HG02852 (cell line): Measurements from ENCODE around the gene SLC25A21.

ENCODE experiments used
- ATAC-seq: cut with Tn5 transposase; IDR thresholded peaks from one replicate; pipeline ENCODE4 v1.9.1; 2021; ENCODE audit warnings: mild to moderate bottlenecking, moderate library complexity; ENCODE audit not compliant: unreplicated experiment

SLC25A21 gene

DNA sequence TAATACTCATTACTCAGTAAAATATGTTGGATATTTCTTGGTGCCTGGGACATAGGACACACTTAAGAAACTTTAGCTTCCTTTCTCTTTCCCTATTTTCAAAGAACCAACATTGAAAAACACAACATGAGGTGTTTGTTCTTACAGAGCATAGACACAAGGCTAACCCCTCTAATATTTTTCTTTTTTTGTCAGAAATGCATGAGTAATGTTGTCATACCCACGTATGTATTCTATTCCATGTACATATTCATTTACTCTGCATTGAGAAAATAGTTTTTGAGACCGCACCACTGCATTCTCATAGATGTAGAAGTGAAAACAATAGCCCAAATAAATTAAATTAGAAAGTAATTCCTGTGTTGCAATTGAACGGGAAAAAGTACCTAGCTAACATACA, 497.7 kb downstream of the SLC25A21 start:
- ATAC-seq, result no peak

DNA sequence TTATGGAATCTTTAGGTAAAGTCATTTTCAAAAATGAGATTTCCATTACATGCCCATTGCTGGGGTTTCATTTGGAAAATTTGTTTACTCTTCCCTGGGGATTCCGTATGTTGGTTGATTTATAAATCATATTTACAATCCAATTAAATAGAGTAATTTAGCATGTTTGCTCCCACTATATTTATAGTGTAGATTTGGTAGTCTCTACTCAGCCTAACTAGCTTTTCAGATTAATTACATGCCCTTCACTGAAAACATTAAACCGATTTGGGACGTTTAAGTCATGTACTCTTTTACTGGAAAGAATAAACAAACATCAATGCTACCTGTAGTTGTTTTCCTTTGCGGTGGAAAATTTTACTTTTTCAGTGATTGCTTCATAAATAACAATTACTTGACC, 500.3 kb downstream of the SLC25A21 start:
- no peak for ATAC-seq

DNA sequence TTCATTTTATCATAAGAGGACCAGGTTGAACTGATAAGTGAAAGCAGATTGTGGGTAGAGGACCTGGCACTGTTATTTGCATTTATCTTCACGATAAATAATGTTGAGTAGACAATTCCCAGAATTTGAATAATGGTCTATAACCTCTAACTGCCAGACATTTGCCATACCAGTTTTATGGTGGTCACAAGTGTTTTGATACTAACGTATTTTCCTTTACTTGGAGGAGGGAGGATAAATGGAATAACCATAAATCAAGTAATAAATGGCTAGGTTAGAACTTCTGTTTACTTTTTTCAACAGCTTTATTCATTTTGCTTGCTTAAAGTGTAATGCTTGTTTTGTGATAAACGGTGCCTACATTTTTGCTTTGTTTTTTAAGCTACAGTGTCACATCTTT, 501.3 kb downstream of the SLC25A21 start:
- ATAC-seq, result no peak

DNA sequence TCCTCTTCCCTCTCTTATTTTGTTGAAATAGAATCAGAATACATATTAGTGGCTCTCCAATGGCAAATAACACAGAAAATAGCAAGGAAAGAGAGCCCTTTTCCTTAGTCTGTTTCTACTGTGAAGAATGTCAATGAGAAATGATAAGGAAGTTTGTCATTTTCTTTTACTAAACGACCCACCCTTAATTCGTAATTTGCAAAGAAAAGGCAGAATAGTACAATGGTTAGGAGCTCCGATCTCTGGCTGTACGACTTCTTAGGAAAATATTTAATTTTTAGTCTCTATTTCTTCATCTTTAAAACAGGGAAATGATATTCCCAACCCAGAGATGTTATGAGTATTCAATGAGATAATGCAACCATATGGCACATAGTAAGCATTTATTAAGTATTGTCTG, 504.7 kb downstream of the SLC25A21 start:
- no peak for ATAC-seq

DNA sequence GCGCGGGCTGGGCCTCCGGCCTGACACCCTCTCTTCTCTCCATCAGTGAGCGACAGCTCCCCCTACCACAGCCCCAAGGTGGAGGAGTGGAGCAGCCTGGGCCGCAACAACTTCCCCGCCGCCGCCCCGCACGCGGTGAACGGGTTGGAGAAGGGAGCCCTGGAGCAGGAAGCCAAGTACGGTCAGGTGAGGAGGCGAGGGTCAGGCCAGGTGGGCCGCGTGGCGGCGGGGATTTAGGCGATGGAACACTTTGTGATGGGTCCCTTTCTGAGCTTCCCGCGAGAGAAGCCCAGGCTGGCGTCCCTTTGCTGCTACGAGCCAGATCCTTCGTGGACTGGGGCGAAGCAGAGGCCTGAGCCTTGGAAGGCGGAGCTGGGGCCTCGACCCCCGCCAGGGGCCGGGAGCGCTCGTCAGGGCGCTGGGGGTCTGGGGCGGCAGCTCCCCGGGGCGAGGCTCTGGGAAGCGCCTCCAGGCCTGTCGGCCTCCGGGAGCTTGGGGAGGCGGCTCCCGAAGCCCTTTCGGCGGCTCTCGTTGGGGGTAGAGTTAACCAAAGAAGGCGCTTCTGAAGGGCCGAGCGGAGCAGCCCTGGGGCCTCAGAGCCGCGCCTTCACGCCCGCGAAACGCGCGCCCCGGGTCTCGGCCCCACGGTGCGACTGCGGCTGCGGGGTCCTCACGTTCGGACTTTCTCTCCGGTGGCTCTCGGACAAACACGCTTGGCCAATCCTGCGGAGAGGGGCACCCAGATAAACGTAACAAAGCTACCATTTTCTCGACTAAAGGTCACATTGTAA, 505.8 kb downstream of the SLC25A21 start:
- no peak for ATAC-seq

DNA sequence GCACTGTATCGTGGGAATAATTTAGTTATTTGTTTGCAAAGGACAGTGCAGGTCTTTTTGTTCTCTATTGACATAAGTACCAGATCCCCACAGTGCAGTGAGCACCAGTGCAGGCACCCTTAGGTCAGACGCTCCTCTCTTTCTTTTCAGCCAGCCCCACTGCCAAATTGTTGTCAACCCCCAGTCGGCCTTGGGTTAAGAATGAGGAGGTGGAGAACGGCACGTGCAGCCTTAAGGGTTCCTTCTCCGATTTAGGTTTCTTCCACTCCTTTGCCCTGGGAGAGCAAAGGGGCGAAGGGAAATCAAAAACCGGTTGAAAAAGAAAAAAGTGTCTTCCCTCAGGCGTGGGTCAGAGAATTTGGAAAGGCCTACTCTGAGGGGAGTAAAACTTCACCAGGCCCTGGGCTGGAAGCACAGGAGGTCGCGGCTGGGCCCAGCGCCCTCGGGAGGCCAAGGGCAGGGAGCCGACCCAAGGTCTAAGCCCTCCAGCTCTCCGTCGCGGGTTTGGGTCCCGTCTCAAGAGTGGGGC, 506.5 kb downstream of the SLC25A21 start:
- ATAC-seq, result no peak

DNA sequence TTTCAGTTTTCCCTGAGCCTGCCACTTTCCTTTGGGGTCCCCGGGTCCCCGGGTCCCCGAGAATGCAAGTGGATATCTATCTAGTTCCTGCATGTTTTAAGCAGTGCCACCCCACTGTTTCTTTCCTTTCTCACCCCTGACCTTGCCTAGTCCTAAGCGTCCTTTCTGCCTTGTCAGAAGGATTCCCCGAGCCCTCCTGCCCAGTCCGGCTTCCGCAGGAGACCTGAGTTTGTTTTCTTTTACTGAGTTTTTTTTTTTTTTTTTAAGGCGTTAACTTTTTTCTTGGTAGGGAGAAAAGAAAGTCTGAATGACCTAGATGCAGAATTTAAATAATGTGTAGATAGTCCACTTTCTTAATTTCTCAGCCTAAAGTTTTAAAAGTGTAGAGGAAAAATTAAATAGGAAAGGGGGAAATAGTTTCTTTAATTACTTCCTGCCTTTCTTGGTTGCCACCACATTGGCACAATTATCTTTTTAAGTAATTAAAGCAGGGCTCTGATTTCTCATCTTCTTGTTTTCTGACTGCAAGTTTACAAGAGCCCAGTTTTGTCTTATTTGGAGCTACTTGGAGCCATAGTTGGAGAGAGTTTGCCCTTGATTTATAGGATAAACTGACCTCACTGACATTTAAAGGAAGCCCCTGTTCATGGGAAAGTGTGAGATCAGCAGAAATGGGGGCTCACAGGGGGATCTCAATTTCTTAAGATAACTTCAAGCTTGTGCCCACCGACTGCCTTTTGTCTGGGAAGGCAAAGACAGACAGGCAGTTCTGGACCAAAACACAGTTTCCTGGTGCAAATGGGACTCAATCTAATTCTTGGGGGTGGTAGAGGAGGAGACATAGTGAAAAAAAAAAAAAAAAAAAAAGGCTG, 507.8 kb downstream of the SLC25A21 start:
- no peak for ATAC-seq

DNA sequence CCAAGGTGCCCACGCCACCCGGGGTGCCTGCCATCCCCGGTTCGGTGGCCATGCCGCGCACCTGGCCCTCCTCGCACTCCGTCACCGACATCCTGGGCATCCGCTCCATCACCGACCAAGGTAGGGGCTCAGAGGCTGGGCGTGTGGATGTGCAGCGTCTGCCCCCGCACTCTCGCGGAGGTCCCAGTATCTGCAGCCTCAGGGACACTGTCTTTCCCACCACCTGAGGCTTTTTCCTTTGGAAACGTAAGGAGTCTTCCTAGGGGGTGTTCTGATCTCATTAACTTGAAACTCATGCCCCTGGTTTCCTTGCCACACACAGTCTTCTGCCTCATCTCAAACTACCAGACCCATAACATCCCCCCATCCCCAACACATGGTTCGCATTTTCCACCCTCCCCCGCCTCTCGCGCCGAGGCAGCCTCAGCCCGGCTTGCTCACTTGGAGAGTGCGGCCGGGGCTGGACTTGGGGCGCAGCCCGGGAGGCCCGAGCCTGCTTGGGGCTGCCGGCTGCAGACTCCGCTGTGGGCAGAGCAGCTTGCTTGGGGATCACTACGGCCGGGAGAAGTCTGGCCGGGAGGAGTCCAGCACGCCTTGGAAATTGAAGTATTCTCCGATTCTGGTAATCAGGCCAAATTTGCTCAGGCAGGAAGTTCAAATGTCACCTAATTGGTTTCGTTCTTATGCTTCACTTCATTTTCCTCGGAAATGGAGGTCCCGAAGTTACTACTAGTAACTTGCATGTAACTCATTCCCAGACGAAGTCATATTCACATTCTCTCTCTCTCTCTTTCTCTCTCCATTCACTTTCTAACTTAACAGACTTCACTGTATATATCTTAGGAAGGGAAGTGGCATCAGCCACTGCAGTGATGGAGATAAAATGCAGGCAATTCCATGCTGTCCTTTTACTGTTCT, 508.7 kb downstream of the SLC25A21 start:
- no peak for ATAC-seq

DNA sequence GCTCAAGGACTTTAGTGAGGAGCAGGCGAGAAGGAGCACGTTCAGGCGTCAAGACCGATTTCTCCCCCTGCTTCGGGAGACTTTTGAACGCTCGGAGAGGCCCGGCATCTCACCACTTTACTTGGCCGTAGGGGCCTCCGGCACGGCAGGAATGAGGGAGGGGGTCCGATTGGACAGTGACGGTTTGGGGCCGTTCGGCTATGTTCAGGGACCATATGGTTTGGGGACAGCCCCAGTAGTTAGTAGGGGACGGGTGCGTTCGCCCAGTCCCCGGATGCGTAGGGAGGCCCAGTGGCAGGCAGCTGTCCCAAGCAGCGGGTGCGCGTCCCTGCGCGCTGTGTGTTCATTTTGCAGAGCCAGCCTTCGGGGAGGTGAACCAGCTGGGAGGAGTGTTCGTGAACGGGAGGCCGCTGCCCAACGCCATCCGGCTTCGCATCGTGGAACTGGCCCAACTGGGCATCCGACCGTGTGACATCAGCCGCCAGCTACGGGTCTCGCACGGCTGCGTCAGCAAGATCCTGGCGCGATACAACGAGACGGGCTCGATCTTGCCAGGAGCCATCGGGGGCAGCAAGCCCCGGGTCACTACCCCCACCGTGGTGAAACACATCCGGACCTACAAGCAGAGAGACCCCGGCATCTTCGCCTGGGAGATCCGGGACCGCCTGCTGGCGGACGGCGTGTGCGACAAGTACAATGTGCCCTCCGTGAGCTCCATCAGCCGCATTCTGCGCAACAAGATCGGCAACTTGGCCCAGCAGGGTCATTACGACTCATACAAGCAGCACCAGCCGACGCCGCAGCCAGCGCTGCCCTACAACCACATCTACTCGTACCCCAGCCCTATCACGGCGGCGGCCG, 509.6 kb downstream of the SLC25A21 start:
- no peak for ATAC-seq

DNA sequence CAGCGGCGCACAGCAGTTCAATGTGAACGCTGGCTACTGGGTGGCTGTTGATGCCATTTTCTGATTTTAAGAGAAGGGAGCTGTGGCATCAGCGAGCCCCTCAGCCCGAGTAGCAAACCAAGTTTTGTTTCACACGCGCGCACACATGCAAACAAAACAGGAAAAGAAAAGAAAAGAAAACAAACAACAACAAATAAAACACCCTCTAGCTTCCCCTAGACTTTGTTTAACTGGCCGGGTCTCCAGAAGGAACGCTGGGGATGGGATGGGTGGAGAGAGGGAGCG, 510.2 kb downstream of the SLC25A21 start:
- ATAC-seq, result no peak

DNA sequence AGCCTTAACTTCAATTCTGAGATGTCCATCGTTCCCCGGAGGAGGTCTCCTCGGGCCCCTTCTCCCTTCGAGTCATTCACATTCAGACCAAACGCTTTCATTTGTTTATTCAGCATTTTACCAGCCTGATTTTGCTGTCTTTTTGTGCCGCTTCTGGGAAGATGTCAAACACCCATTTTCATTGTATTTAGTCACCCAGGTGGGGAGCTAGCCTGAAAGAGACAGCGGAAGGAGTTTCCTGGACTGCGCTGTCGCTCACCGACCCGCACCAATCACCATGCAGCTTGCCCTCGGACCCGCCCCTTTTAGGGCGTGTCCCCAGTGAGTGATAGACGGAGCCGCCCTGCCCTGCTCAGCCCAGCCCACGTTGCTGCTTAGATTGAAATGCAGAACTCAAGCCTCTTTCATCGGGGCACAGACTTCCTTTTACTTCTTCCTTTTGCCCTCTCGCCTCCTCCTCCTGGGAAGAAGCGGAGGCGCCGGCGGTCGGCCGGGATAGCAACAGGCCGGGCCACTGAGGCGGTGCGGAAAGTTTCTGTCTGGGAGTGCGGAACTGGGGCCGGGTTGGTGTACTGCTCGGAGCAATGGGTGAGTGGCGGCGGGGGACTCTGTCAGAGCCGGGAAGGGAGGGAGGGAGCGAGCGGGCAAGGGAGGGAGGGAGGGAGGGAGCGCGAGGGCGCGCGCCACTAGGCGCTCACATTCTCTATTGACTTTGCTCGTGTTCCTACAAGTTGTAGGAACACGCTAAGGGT, 510.7 kb downstream of the SLC25A21 start, which contains the start of gene PAX9:
Gene PAX9 (plus strand): TSS at position 355 of the 752 bp plus-strand sequence. CDS start 230 bp downstream, at position 585.
- peak; percentile 86 for ATAC-seq

DNA sequence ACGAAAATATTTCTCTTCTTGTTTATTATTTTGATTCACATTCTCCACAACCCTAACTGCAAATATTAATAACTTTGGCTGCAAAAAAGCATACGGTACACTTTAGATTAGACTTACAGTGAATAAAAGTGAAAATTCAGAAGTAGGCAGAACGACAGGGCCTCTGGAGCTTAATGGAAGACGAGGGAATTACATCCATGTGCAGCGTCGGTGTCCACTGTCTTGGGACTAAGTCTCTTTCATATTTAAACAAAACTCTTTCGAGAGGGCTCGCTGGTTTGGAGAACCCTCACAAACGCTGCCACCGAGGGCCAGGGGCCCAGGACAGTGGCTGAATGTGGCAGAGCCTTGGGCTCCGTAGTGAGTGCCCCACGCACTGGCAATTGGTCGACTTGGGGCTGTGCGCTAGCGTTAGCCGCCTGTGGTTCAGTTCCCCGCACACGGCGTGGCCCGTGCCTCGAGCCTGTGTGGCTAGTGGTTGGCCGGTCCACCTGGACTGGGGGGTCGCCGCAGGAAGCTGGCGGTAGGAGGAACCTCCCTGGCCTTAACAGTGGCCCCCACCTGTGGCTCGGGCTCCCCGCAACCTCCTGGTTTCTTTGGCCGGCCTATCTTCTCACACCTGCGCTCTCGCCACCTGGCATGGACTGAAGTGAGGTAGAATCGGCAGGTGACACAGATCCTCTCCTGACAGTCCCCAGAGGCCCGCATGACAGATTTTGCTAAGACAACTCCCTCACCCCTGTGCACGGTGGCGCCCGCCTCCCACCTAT, 511.5 kb downstream of the SLC25A21 start:
- no peak for ATAC-seq

DNA sequence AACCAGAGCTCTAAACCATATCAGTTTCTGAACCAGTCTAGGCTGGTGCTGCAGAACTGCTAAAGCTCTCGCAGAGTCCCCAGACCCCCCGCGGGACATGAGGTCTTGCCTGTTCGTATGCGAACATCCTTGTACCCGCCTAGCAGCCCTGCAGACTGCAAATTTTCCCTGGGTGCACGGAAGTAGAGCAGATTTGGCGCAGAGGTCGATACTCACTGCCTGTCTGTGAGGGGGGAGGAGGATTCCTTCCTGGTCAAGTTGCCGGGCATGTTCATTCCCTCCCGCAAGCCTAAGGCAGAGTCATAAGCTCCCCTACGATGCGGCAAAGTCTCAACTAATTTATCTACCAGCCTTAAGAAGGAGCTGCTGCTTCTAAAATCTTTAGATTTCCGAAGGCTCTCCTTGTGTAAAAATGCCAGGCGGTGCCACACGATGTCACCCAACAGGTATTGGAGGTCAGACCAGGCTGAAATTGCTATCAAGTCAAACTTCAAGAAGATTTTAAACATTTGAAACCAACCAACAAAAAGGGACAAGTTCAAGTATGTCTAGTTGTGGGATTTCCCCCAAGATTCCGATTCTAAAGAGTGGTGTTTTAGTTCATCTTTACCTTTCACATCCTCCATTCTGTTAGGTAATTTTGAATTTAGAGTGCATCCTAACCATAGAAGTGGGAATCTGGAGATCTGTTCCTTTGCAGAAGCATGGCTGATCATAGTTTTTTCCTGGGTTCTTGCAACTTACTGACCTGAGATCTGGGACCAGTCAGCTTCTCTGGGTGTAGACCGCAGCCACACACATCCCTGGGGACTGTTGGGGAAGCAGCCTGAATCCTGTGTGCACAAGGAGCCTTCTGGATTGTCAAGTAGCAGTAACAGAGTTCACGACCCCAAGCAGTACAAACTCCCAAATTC, 512.3 kb downstream of the SLC25A21 start:
- no peak for ATAC-seq

DNA sequence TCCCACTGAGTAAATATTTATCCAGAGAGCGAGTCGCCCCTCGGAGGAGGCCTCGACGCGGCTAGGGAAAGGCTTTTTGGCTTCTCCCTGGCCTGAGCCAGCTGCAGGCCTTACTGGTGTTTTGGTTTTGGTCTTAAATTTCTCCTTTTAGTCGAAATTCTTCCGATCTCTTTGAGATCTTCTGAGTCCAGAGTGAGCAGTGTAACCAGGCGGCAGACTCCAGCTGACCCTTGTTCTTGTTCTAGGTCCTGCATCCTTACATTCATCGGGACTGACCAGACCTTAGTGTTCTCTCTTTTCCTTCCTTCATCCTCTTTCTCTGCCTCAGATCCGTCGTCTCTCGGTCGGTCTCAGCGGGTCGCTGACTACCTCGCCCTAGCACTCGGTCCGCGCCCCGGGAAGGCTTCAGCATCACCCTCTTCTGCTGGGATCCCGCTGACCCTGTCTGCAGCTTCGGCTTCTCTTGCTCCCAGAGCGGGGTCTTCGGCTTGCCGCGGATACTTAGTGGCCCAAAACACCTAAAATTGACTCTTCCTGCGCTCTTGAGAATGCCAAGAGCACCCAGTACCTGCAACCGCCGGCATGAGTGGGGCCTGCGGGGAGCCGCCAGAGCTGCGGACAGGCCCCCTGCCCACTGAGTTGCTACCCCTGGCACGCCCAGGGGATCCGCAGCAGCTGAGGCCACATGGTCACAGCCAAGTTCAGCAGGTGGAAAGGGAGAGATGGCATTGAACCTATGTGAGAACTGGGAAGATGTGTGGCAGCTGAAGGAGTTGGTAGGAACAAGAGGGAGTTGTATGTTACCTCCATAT, 513.2 kb downstream of the SLC25A21 start:
- no peak for ATAC-seq

DNA sequence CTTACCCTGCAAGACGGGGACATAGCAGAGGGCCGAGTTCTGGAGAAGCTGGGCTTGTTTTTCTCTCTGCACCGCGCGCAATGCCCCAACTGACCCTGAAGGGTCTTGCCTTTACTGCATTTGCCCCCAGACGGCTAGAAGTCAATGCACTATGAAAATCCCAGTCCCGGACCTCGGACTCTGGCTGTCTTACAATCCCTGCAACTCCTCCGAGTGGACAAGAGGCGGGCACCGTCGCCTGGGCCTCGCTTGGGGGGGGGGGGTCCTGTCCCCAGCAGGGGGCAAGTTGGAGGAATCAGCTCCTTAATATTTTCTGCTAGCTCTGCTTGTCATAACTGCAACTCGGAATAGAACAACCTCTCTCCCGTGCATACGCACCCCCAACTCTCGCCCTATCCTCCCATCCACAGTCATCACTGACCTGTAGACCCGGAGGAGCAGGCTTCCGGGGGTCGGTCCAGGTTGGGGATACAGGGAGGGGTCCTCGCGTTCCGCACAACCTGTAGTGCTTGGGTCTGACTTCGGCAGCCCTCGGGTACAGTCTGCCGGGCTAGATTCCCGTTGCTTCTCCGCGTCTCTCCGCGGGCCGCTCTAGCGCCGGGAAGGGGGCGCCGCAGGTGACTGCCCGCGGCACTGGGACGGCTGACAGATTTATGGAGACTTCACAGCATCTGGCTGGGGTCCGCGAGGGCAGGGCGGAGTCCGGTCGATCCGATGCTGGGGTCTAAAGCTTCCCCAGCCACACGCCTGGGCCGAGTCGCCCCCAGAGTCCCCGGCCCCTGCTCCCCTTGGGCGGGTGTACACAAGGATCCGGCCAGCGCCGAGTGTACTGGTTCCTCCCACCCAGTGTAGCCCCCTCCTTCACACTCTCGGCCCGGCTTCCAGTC, 514.0 kb downstream of the SLC25A21 start:
- ATAC-seq, result no peak
